Panc1 (cell line): ENCODE data around the gene SLC1A3. TPM values are rescaled to one million over a fixed set of nuclear protein-coding genes. Genes with fewer than 3 reads are reported as not detected.

Experiments used
- ATAC-seq: fragments of 200-7000 bp; cut with Tn5 transposase; 2 replicates; pipeline ENCODE4 v1.9.1; 2020; ENCODE audit warnings: mild to moderate bottlenecking, moderate library complexity
- BruUV-seq: library from RNA; stranded (reverse); fragments of 400-500 nt; replicated peaks from 2 replicates; lab custom pipeline; 2021; lab: Mats Ljungman, UMichigan
- CTCF ChIA-PET: fragments of 300-600 bp; sonication (Branson Sonifier 250); formaldehyde crosslinking; loops from one replicate; lab custom pipeline; 2022; ENCODE audit warnings: antibody characterized with exemption; lab: Charles Lee
- POLR2A ChIA-PET: fragments of 300-600 bp; sonication (Branson Sonifier 250); formaldehyde crosslinking; loops from one replicate; lab custom pipeline; 2022; ENCODE audit warnings: antibody characterized with exemption; lab: Charles Lee
- DNase-seq: peaks from one replicate; pipeline ENCODE4 v3.0.0-alpha.2; 2010; ENCODE audit warnings: low read depth, low spot score
- H3K27ac ChIP-seq: 2 replicates; pipeline ENCODE4 v1.5.1; 2011; ENCODE audit warnings: mild to moderate bottlenecking, low read length, inconsistent platforms
- H3K27me3 ChIP-seq: fragments of 200-500 bp; sonication (Bioruptor generic); 2 replicates; pipeline ENCODE4 v1.6.0; 2014; ENCODE audit warnings: low read length, inconsistent platforms; ENCODE audit not compliant: control insufficient read depth, insufficient read depth
- H3K36me3 ChIP-seq: fragments of 200-500 bp; sonication (Bioruptor generic); 2 replicates; pipeline ENCODE4 v1.5.1; 2014; ENCODE audit warnings: inconsistent platforms, mild to moderate bottlenecking, low read length, moderate library complexity; ENCODE audit not compliant: control insufficient read depth, insufficient read depth
- H3K4me1 ChIP-seq: 2 replicates; pipeline ENCODE4 v1.5.1; 2011; ENCODE audit warnings: inconsistent platforms, mild to moderate bottlenecking, low read length, moderate library complexity; ENCODE audit not compliant: control insufficient read depth, insufficient read depth
- H3K4me3 ChIP-seq, 2 experiments: 2 replicates each; pipeline ENCODE4 v1.5.1; 2011 to 2012; ENCODE audit warnings: low read depth in 2 of 2, low read length in 2 of 2, mild to moderate bottlenecking in 2 of 2, inconsistent platforms in 1 of 2, moderate library complexity in 1 of 2
- H3K9me3 ChIP-seq: fragments of 200-500 bp; sonication (Bioruptor generic); 2 replicates; pipeline ENCODE4 v1.5.1; 2014; ENCODE audit warnings: low read depth, mild to moderate bottlenecking, inconsistent platforms, low read length, moderate library complexity; ENCODE audit not compliant: control insufficient read depth, insufficient read depth
- POLR2AphosphoS5 ChIP-seq: IDR thresholded peaks from 2 replicates; pipeline ENCODE4 v1.6.1; 2012; ENCODE audit warnings: mild to moderate bottlenecking, low read depth, low read length, moderate library complexity
- SIN3A ChIP-seq: IDR thresholded peaks from 2 replicates; pipeline ENCODE4 v1.6.1; 2012; ENCODE audit warnings: low read depth, mild to moderate bottlenecking, low read length, moderate library complexity, borderline replicate concordance; ENCODE audit not compliant: insufficient read depth
- TCF7L2 ChIP-seq: IDR thresholded peaks from 2 replicates; pipeline ENCODE4 v1.6.1; 2011; ENCODE audit warnings: mild to moderate bottlenecking, low read depth, low read length, inconsistent platforms
- in situ Hi-C: cut with HindIII; loops from 2 replicates; pipeline ENCODE4 v1.10.0; 2016; ENCODE audit warnings: low sequenced_read_pairs, low pct_unique_long_range_greater_than_20kb
- intact Hi-C: fragments of 100-400 bp; cut with micrococcal nuclease; formaldehyde crosslinking; loops from one replicate; pipeline ENCODE4 v1.10.0; 2022; ENCODE audit not compliant: unreplicated experiment
- total RNA-seq: library from RNA; stranded (reverse); gene quantifications from one replicate; pipeline ENCODE4 v1.2.1, GENCODE V29; 2021; ENCODE audit not compliant: unreplicated experiment
- TF ChIP-seq, protein P1 (sequence below), 2 experiments: IDR thresholded peaks; 2 replicates each; pipeline ENCODE4 v1.6.1; 2011 to 2012; ENCODE audit warnings: low read depth in 2 of 2, control low read depth in 1 of 2, low read length in 1 of 2, mild to moderate bottlenecking in 1 of 2, moderate library complexity in 1 of 2; ENCODE audit not compliant: insufficient read depth in 1 of 2
- TF ChIP-seq, protein P2 (sequence below): fragments of 450-650 bp; IDR thresholded peaks from 2 replicates; pipeline ENCODE4 v1.5.1; 2017; ENCODE audit warnings: mild to moderate bottlenecking

SLC1A3 gene
- total RNA-seq, 1 experiment from 2014 or later = 0.13 TPM

DNA sequence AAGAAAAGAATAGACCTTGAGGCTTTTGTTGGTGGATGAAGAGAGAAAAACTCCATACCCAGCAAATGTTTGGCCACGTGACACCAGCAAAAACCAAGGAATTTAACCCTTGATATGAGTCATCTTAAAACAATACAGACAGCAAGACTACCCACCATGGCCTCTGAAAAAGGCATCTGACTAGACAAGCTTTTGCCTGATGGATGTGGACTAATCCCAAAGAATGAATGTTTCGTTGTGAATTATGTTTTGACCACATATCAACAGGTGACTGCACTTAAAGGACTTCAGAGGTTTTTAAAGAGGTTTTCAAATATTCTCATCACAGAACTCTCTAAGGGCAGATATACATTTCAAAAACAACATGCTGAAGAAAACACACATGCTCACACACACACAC lies 33.0 kb upstream of the SLC1A3 start:
- H3K36me3 ChIP-seq = no peaks in the 10 kb centered on the region
- H3K4me3 ChIP-seq = no peak overlapping the region
- 0 out of 2 replicates have a peak, but pooled peaks cover 2% of the 10 kb centered on the region for H3K27me3 ChIP-seq
- TF ChIP-seq TCF7L2 (no peak), POLR2AphosphoS5 (no peak), SIN3A (no peak)
- TF ChIP-seq, protein P1, sequence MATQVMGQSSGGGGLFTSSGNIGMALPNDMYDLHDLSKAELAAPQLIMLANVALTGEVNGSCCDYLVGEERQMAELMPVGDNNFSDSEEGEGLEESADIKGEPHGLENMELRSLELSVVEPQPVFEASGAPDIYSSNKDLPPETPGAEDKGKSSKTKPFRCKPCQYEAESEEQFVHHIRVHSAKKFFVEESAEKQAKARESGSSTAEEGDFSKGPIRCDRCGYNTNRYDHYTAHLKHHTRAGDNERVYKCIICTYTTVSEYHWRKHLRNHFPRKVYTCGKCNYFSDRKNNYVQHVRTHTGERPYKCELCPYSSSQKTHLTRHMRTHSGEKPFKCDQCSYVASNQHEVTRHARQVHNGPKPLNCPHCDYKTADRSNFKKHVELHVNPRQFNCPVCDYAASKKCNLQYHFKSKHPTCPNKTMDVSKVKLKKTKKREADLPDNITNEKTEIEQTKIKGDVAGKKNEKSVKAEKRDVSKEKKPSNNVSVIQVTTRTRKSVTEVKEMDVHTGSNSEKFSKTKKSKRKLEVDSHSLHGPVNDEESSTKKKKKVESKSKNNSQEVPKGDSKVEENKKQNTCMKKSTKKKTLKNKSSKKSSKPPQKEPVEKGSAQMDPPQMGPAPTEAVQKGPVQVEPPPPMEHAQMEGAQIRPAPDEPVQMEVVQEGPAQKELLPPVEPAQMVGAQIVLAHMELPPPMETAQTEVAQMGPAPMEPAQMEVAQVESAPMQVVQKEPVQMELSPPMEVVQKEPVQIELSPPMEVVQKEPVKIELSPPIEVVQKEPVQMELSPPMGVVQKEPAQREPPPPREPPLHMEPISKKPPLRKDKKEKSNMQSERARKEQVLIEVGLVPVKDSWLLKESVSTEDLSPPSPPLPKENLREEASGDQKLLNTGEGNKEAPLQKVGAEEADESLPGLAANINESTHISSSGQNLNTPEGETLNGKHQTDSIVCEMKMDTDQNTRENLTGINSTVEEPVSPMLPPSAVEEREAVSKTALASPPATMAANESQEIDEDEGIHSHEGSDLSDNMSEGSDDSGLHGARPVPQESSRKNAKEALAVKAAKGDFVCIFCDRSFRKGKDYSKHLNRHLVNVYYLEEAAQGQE (IDR thresholded peaks at IDR 0.05; ENCODE audit: insufficient read depth in 1 of 2, low read depth in 2 of 2, low read length in 1 of 2) = no peak
- TF ChIP-seq, protein P2, sequence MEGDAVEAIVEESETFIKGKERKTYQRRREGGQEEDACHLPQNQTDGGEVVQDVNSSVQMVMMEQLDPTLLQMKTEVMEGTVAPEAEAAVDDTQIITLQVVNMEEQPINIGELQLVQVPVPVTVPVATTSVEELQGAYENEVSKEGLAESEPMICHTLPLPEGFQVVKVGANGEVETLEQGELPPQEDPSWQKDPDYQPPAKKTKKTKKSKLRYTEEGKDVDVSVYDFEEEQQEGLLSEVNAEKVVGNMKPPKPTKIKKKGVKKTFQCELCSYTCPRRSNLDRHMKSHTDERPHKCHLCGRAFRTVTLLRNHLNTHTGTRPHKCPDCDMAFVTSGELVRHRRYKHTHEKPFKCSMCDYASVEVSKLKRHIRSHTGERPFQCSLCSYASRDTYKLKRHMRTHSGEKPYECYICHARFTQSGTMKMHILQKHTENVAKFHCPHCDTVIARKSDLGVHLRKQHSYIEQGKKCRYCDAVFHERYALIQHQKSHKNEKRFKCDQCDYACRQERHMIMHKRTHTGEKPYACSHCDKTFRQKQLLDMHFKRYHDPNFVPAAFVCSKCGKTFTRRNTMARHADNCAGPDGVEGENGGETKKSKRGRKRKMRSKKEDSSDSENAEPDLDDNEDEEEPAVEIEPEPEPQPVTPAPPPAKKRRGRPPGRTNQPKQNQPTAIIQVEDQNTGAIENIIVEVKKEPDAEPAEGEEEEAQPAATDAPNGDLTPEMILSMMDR = no peak
- ATAC-seq (no peak), DNase-seq (no peak)
- CTCF ChIA-PET = no interaction called here
- POLR2A ChIA-PET = no interaction called here
- no TSS peak for BruUV-seq
- in situ Hi-C loops = no loop called here
- H3K9me3 ChIP-seq = no peaks in the 10 kb centered on the region
- no peaks in the 10 kb centered on the region for H3K4me1 ChIP-seq
- intact Hi-C loops = no loop called here
- H3K27ac ChIP-seq = no peak overlapping the region

DNA sequence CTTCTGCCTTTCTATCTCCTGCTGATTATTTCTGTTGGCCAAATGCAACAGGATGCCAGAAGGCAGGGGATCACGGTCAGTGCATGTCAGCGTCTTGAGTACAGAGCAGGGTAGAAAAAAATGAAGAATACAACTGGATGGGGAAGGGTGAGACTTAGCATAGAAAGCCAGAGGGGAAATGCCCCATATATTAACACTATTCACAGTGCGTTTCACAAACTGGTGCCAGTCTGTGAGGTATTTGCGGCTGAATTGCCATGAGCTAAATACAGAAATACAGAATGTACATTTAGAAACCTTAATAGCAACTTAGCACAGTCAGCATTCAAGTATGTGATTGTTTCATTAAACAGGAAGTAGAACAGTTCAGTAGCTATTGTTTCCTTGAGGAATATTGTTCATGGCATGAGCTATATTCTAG lies 31.0 kb upstream of the SLC1A3 start:
- CTCF ChIA-PET = interaction anchor here (0.7 kb wide), 2 partner anchors 142 to 1049 kb away, joined by 3 read pairs; no protein-coding TSS in a partner anchor
- ATAC-seq (no peak), DNase-seq (no peak)
- Histone ChIP-seq H3K27ac (no peak overlapping the region), H3K36me3 (no peaks in the 10 kb centered on the region), H3K27me3 (0 out of 2 replicates have a peak, but pooled peaks cover 2% of the 10 kb centered on the region), H3K9me3 (no peaks in the 10 kb centered on the region), H3K4me3 (no peak overlapping the region), H3K4me1 (no peaks in the 10 kb centered on the region)
- POLR2A ChIA-PET = no interaction called here
- TF ChIP-seq TCF7L2 = no peak
- no peak for TF ChIP-seq SIN3A
- TF ChIP-seq, protein P1 (IDR thresholded peaks at IDR 0.05; ENCODE audit: insufficient read depth in 1 of 2, low read depth in 2 of 2, low read length in 1 of 2) = no peak
- TF ChIP-seq POLR2AphosphoS5 = no peak
- TF ChIP-seq, protein P2 = no peak
- in situ Hi-C loops = no loop called here
- BruUV-seq = no TSS peak
- intact Hi-C loops = no loop called here
